Measurements from ENCODE around the gene TRMT11.
A peak's percentile ranks its signal among the peaks of the same experiment; 100 is the strongest.

TRMT11 gene

GRCh38 chr6:125974214-125974866 is 12.0 kb upstream of the TRMT11 start (continued):
- TF ChIP-seq ZBTB17 (tag by site-specific recombination; IDR thresholded peaks at IDR 0.05) (no peak), KLF17 (tag by site-specific recombination; IDR thresholded peaks at IDR 0.05) (no peak), GLIS2 (tag by site-specific recombination; IDR thresholded peaks at IDR 0.05) (no peak), ZFP37 (tag by site-specific recombination; IDR thresholded peaks at IDR 0.05) (no peak), TCF7L2 (IDR thresholded peaks at IDR 0.05; ENCODE audit: borderline replicate concordance, low read depth, low read length) (no peak), ZNF623 (tag by site-specific recombination; IDR thresholded peaks at IDR 0.05) (no peak), SCRT2 (tag by site-specific recombination; IDR thresholded peaks at IDR 0.05) (peak; percentile 22; the same call in 1 of the 2 replicates), ZXDB (tag by site-specific recombination; IDR thresholded peaks at IDR 0.05) (no peak), ZNF366 (tag by site-specific recombination; conservative IDR thresholded peaks at IDR 0.05) (no peak), ZNF600 (tag by site-specific recombination; IDR thresholded peaks at IDR 0.05) (no peak)

- H3K9me3 ChIP-seq (ENCODE audit: control insufficient read depth, insufficient read depth, low read depth, low read length) = no peaks in the 10 kb centered on the region
- no peaks in the 10 kb centered on the region for H3K4me1 ChIP-seq (ENCODE audit: control insufficient read depth, insufficient read depth, low read length)
- CTCF ChIA-PET = interaction anchor here (1.8 kb wide), 1 partner anchor 198 kb away, joined by 5 read pairs; no protein-coding TSS in a partner anchor
- H3K36me3 ChIP-seq (ENCODE audit: control insufficient read depth in 2 of 2, insufficient read depth in 1 of 2, low read length in 2 of 2) = peaks cover 17 to 24% of the 10 kb centered on the region in 2 experiments
- POLR2A ChIA-PET = no interaction called here
- peak; percentile 21; the same call in 1 of the 2 replicates for TF ChIP-seq PRDM6 (tag by site-specific recombination; IDR thresholded peaks at IDR 0.05)
- no peak for TF ChIP-seq KLF16 (tag by site-specific recombination; IDR thresholded peaks at IDR 0.05)
- no peak overlapping the region for H3K4me3 ChIP-seq (ENCODE audit: low read depth, low read length)
- H3K27ac ChIP-seq (ENCODE audit: extremely low read depth, low read depth, low read length) = no peak overlapping the region
Measured at GRCh38 chr6:125979101-125979500, 7.2 kb upstream of the TRMT11 start.

GRCh38 chr6:125981571-125982185 is 4.7 kb upstream of the TRMT11 start:
- no peaks in the 10 kb centered on the region for H3K9me3 ChIP-seq (ENCODE audit: control insufficient read depth, insufficient read depth, low read depth, low read length)
- H3K36me3 ChIP-seq (ENCODE audit: control insufficient read depth in 2 of 2, insufficient read depth in 1 of 2, low read length in 2 of 2) = peaks cover 3 to 11% of the 10 kb centered on the region in 2 experiments; a peak in 2 of 3 replicates
- ChIA-PET CTCF (interaction anchor here (0.6 to 1.3 kb wide), 7 partner anchors 14 to 671 kb away, joined by 3 to 4 read pairs (median 3); no protein-coding TSS in a partner anchor), POLR2A (interaction anchor here (0.9 kb wide), 1 partner anchor 17 kb away, joined by 3 read pairs; no protein-coding TSS in a partner anchor)
- TF ChIP-seq ZNF561 (tag by site-specific recombination; IDR thresholded peaks at IDR 0.05; ENCODE audit: borderline replicate concordance) (no peak), ZNF211 (tag by site-specific recombination; IDR thresholded peaks at IDR 0.05; ENCODE audit: low read depth) (no peak), ZBTB6 (tag by site-specific recombination; IDR thresholded peaks at IDR 0.05) (no peak), SCRT1 (tag by site-specific recombination; IDR thresholded peaks at IDR 0.05; ENCODE audit: borderline replicate concordance) (no peak), YY1 (tag by site-specific recombination; IDR thresholded peaks at IDR 0.05) (no peak), ZNF24 (tag by site-specific recombination; IDR thresholded peaks at IDR 0.05) (no peak), ZNF555 (tag by site-specific recombination; conservative IDR thresholded peaks at IDR 0.05) (no peak), HOXC10 (CRISPR knock-in tag; IDR thresholded peaks at IDR 0.05) (no peak), ATF2 (tag by site-specific recombination; IDR thresholded peaks at IDR 0.05; ENCODE audit: low read depth) (no peak), ZNF629 (tag by site-specific recombination; IDR thresholded peaks at IDR 0.05) (no peak)
- peaks cover 4% of the 10 kb centered on the region; the same call in 1 of the 2 replicates for H3K4me1 ChIP-seq (ENCODE audit: control insufficient read depth, insufficient read depth, low read length)
- no peak overlapping the region for H3K4me3 ChIP-seq (ENCODE audit: low read depth, low read length)
- H3K27ac ChIP-seq (ENCODE audit: extremely low read depth, low read depth, low read length) = no peak overlapping the region
